SKM-1 (cell line): ENCODE data around the gene PDSS2.
"Not testable (repeated sequence)": the region's sequence is repeated elsewhere in the genome, so short reads cannot be mapped to it uniquely, and the experiment has no call there.

Experiments used
- DNase-seq: peaks from one replicate; lab custom pipeline; 2025; ENCODE audit not compliant: unreplicated experiment; lab: John Stamatoyannopoulos, UW

PDSS2 gene

DNA sequence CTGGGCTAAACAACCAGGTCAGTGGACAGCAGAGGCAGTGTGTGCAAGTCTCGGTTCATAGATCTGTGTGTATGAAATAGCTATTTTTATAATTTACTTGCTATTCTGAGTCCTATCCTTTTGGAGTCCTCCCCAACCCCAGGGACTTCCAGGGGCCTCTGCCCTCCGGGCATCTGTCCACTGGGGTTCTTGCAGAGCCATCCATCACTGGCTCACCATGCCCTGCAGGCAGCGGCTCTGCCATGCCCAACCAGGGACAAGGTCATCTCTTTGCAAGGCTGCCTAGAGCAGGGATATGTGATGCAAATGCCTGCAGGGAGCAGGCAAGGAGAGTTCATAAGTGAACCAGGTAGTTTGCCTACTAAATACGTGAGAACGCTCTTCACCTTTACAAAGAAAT is 333.6 kb downstream of the PDSS2 start:
- no peak for DNase-seq

GRCh38 chr6:107124934-107125348 is 334.4 kb downstream of the PDSS2 start:
- DNase-seq = no peak

DNA sequence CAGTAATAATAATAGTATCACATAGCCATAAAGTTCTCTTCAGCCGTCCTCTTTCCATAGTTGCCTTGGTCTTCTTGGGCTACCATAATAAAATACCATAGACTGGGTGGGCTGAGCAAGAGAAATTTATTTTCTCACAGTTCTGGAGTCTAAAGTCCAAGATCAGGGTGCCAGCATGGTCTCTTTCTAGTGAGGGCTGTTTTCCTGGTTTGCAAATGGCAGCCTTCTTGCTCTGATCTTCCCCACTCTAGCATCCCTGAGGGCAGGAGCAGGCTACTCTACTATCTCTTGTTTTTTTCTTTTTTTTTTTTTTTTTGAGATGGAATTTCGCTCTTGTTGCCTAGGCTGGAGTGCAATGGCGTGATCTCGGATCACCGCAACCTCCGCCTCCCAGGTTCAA is 335.9 kb downstream of the PDSS2 start:
- no peak for DNase-seq

DNA sequence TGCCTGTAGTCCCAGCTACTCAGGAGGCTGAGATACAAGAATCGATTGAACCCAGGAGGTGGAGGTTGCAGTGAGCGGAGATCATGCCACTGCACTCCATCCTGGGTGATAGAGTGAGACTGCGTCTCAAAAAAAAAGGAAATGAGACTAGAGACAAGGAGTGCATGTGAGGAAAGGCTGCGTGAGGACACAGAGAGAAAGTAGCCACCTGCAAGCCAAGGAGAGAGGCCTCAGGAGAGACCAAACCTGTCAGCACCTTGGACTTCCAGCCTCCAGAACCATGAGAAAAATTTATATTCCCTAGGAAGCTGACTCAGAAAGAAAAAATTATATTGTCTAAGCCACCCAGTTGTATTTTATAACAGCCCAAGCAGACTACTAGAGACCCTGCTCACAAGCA is 336.6 kb downstream of the PDSS2 start:
- DNase-seq = no peak

GRCh38 chr6:107121964-107122495 is 337.3 kb downstream of the PDSS2 start:
- DNase-seq = no peak

DNA sequence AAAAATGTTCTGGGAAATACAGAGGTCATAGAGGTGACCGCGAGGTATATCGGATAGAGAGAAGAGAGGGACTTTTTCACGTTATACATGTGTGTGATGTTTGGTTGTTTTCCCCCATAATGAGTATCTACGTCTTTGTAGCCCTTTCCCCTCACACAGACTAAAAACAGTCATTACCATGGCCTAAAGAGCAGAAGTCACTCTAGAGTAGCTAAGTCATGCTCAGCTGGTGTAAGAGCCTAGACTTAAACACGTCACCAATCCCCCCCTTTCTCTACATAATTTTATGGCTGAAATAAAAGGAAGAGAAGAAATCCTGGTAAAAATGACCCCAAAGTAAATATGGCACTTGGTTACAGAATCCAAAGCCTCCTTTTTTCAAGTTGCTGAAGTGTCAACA is 338.1 kb downstream of the PDSS2 start:
- no peak for DNase-seq

- no peak for DNase-seq
These were observed 339.0 kb downstream of the PDSS2 start for GRCh38 chr6:107120404-107120803.

DNA sequence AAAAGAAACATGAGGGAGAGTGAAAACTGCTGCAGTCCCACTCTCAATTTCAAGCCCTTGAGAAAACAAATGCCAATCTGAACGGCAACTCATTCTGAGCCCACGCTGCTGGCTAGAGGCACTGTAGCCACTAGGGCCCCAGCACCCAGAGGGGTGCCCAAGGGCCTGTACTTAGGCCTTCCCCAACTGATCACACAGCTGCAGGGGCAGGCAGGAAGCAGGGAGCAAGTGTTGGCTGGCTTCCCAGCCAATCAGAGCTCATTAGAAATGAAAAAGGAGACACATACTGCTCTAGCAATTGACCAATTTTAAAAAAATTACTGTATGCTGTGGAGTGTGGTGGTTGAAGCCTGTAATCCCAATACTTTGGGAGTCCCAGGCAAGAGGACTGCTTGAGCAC is 340.4 kb downstream of the PDSS2 start:
- DNase-seq = no peak

DNA sequence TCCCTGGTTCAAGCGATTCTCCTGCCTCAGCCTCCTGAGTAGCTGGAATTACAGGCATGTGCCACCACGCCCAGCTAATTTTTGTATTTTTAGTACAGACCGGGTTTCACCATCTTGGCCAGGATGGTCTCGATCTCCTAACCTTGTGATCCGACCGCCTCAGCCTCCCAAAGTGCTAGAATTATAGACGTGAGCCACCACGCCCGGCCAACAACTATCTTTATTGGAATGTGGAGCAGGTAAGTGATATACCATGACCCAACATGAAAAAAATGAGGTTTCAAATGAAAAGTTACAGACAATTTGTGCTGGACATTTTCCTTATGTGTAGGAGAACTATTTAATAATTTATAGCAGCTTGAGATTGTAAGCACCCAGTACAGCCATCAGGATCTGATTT is 340.8 kb downstream of the PDSS2 start:
- not testable (repeated sequence) for DNase-seq

- no peak for DNase-seq
These were observed 342.4 kb downstream of the PDSS2 start for GRCh38 chr6:107116931-107117330.

DNA sequence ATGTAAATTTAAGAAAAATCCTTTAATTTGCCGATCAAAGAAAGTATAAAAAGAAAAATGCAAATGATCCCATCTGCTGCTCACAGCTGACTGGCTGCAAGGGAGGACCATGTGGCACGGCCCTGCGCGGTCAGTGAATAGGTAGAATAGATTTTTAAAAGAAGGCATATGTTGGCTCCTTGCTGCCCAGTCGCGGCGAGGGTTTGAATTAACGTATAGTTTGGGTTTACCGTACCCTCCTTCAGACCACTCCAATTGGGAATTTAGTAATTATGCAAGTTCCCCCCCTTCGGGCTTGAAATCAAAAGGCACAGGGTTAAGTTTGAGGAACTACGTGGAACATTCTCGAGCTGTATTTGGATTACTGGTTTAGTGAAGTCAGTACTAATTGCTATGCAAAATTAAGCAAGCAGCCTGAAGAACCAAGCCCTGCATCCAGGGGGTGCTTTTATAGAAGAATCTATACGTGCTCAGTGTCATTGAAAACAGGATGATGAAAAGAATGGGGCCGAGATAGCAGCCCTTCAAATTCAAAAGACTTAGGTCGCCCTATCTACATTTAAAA is 343.0 kb downstream of the PDSS2 start:
- no peak for DNase-seq

DNA sequence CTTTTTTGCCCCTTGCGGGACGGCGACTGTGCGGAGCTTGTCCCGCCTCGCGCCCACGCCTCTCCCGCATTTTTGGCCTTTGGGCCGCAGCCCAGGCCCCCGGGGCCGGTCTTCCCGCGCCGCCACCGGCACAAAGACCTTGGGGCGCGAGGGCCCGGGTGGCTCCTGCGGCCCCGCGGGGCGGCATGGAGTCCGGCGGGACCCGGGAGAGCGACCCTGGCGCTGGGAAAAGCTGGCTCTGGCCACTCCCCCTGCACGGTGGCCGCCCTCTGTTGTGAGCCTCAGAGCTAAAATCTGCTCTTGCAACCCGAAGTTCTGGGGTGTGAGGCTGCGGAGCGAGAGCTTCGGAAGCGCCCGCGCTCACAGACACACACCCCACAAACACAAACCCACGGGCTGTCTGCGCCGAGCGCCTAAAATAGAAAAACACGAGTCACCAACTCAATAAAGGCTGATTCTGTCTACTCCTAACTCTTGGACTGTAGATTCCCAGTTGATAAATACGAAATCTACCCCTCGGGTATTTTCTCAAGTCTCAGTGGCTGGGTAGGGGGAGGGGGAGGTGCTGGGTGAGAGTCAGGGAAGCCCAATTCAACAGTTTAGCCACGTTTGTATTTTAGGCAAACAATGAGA is 343.6 kb downstream of the PDSS2 start:
- DNase-seq = no peak

- DNase-seq = no peak
These were observed 344.3 kb downstream of the PDSS2 start, which contains the start of gene BEND3 for GRCh38 chr6:107114926-107115694. Gene BEND3, minus strand, starts transcription at chr6:107115515. Its CDS starts 16,230 bp downstream, at chr6:107099285.

DNA sequence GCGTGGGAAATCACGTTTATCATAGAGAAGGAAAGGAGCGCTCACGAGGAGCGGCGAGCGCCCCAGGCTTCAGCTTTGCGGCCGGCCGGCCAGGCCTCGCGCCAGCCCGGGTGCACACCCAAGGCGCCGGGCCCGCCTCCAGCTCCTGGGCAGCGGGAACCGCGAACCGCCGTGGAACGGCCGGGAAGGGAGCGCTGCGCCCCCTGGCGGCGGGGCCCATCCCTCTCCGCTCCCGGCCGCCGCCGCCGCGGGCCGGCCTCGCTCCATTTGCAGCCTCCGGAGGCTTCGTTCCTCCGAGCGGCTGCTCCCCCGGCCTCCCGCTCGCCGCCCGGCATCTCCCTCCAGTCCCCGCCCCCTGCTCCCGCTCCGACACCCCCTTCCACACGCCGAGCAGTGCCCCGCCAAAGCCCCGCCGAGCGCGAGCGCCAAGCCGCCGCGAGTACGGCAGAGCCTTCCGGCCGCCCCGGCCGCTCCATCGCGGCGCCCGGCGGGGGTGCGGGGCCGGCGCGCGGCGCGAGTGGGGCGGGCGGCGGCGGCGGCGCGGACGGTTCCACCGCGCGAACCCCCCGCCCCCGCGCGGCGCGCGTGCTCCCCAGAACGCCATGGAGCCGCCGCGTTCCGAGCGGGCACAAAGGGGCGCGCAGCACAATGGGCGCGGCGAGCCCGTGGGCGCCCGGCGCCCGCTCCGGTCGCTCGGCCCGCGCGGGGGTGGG is 345.0 kb downstream of the PDSS2 start:
- peak; percentile 67 for DNase-seq

DNA sequence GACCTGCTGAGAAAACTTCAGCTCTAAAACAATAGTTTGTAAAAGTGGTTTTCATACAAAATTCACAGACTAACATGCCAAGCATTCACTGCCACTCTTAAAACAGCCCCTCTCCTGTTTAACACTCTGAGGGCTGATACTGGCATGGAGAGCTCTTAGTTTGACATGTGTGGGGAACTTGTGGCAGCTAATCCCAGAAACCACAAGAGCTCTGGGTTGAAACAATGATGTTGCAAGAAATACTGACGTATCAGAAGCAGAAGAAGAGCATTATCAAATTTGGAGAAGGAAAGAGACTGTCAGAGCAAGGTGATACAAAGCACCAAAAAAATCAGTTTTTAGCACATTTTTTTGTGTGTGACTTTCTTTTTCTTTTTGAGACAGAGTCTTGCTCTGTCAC is 349.2 kb downstream of the PDSS2 start:
- DNase-seq = peak; percentile 89

DNA sequence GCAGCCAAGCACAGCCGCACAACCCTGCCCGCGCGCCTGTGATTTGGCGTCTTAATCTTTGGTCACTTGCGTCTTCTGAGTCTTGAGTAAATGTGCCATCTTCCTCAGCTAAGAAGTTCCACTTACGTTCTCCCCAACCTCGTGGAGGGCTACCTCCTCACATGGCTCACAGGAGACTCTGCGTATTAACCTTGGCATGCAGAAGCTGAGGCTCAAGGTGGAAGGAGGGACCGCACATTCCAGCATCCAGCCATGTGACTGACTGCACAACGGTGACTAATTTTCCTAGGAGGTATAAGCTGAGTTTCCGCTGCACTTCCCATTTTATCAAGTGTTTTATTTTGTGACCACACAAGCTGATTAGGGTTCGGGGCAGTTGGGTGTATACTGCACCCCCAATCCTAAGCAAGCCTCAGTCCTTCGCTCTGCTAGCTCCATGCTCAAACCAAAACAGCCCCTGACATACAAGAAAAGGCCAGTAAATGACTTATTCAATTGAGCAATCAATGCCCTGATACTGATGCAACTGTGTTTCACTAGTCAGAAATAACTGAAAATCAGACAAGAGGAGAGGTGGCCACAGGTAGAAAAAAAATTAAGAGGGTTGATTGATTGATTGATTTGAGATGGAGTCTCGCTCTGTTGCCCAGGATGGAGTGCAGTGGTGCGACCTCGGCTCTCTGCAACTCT is 351.0 kb downstream of the PDSS2 start:
- no peak for DNase-seq

- no peak for DNase-seq
These were observed 351.6 kb downstream of the PDSS2 start for GRCh38 chr6:107107791-107108190.

DNA sequence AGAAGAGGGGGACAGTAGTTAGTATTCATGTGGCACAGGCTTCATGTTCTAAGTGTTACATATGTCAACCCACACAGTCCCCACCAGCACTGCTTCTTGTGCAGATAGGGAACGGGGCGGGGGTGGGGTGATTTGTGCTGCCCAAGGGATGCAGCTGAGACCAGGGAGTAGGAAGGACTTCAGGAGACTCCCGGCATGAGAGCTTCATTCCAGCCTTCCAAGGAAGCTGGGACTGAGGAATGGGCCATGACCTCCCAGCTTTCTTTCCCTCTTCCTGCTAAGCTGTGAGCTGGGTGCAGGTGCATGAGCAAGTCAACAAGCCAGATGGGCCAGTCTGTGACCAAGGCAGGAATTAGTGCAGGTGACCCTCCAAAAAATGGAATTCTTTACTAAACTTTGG is 353.2 kb downstream of the PDSS2 start:
- no peak for DNase-seq

- DNase-seq = no peak
These were observed 353.8 kb downstream of the PDSS2 start for GRCh38 chr6:107105511-107106116.

DNA sequence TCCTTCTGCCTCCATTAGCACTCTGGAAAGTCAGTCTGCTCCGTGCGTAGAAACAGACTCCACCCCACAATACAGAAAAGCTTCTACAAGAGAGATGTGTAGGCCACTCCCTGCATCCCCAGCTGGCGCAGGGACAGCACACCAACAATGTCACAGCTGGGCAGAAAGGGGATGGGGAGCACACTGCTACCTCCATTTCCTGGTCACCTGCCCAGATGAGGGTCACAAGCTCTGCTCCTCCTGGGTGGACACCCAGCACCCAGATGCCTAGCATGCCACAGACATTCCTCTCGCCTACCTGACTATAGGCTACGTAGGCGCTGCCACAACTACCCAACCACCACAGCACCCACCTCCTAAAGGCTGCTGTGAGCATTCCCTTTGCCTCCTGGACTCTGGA is 356.3 kb downstream of the PDSS2 start:
- no peak for DNase-seq
